Stimulated activated CD4-positive, alpha-beta T cell treated with anti-CD3 and anti-CD28 coated beads, Interleukin-12 subunit alpha, Interleukin-12 subunit beta, amount 100 ng/mL, for 48 hours (primary cell): ENCODE data around the gene LRP5.
A peak's percentile ranks its signal among the peaks of the same experiment; 100 is the strongest.
"Not testable (repeated sequence)": the region's sequence is repeated elsewhere in the genome, so short reads cannot be mapped to it uniquely, and the experiment has no call there.

ENCODE experiments used
- DNase-seq, 3 donors: peaks; one replicate each; pipeline ENCODE4 v3.0.0-alpha.2; 2020; ENCODE audit warnings: low read depth in 2 of 3, low spot score in 1 of 3

Gene LRP5

DNA sequence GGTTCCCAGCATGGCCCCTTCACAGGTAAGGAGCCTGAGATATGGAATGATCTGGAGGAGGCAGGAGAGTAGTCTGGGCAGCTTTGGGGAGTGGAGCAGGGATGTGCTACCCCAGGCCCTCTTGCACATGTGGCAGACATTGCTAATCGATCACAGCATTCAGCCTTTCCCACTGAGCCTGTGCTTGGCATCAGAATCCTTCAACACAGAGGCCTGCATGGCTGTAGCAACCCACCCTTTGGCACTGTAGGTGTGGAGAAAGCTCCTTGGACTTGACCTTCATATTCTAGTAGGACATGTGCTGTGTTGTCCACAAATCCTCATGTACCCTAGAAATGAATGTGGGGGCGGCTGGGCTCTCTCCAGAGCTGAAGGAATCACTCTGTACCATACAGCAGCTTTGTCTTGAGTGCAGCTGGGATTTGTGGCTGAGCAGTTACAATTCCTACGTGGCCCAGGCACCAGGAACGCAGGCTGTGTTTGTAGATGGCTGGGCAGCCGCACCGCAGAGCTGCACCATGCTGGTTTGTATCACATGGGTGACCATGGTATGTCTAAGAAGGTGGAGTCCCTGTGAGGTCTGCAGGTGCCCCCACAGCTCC is 126.4 kb downstream of the LRP5 start:
- no peak for DNase-seq

DNA sequence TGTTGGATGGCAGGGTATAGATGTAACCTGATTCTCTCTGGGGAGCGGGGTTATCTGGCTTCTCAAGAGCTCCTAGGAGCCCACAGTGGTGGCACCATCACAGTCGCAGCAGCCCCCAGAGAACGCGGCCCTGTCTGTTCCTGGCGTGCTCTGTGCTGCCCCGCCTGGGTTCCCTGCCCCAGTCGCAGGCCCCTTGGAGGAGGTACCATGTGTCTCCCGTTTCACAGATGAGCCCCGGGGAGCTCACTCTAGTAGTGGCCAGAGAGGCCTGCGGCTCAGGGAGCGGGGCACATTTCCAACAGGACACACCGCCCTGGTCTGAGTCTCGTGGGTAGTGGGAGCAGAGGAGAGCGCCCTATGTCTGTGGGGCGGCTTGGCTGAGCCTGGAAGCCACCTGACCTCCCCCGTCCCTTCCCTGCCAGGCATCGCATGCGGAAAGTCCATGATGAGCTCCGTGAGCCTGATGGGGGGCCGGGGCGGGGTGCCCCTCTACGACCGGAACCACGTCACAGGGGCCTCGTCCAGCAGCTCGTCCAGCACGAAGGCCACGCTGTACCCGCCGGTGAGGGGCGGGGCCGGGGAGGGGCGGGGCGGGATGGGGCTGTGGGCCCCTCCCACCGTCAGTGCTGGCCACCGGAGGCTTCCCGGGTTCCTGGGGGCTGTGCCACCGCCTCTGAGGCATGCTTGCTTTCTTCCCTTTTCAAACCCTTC is 127.1 kb downstream of the LRP5 start:
- no peak for DNase-seq

DNA sequence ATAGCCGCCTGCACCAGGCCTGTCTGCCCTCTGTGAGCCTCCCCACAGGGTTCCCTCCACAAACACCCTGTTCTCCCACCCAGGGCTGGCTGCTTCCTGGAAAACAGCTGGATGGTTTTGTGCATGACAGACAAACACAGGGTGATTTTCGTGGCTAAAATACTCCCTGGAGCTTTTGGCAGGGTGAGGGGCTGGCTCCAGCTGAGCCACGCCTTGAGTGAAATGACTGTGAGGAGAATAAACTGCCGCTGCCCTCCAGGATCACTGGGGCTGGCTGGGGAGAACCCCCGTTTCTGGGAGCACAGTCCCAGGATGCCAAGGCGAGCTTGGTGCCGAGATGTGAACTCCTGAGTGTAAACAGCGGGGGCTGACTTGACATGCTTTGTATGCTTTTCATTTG is 127.8 kb downstream of the LRP5 start:
- DNase-seq, result no peak

DNA sequence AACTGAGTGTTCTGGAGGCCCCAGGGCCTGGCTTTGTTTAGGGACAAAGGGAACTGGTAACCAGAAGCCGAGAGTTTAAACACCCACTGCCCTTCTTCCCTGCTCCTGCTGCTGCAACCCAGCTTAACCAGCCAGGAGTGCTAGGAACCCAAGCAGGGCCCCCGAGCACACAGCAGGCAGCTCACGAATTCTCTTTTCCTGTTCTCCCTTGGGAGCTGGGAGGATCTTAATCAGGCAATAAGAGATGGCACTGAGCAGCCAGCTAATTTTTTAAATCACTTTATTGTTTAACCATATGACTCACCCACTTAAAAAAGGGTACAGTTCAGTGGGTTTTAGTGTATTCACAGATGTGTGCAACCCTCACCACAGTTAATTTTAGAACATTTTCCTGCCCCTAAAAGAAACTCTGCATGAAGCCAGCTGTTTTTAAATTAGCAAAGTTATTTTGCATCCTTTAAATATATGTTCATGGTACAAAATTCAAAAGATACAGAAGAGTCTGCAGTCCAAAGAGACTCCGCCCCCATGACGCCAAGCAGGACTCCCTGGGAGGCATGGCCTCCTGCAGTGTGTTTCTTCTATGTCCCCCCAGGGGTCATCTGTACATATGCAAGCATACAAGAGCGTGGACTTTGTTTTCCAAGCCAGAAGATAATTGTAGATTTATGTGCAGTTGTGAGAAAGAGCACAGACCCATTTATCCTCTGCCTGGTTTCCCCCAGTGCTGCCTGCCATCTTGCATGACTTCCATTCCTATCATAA is 129.3 kb downstream of the LRP5 start:
- DNase-seq, result no peak

DNA sequence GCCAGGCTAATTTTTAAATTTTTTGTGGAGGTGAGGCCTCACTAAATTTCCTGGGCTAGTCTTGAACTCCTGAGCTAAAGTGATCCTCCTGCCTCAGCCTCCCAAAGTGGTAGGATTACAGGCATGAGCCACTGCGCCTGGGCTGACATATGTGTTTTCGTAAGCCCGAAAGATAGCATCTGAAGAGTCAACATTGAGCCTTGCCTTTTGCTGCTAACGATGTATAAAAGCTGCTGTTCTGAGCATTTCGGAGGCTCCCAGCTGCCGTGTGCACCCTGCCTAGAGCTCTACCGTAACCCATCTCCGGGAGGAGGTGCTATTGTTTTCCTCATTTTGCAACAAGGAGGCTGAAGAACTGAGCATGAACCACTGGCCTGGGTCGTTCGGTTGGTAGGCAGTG is 130.0 kb downstream of the LRP5 start:
- no peak for DNase-seq

DNA sequence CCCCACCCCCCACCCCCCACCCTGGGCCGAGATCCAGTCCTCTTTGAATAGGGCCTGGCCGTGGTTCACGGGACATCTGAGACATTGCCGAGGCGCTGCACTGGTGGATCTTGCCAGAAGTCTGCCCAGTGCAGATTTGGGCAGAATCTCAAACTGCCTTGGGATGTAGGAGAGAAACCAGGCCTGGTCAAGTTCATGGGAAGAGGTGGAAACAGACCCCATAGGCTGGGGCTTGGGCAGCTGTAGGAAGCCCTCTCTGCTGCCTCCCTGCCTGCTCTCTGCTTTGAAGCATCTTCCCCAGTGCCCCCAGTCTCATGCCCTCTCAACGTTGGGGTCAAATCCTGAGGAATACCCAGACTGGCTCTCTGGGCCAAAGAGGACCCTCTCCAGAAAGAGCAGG is 132.2 kb downstream of the LRP5 start:
- no peak for DNase-seq

DNA sequence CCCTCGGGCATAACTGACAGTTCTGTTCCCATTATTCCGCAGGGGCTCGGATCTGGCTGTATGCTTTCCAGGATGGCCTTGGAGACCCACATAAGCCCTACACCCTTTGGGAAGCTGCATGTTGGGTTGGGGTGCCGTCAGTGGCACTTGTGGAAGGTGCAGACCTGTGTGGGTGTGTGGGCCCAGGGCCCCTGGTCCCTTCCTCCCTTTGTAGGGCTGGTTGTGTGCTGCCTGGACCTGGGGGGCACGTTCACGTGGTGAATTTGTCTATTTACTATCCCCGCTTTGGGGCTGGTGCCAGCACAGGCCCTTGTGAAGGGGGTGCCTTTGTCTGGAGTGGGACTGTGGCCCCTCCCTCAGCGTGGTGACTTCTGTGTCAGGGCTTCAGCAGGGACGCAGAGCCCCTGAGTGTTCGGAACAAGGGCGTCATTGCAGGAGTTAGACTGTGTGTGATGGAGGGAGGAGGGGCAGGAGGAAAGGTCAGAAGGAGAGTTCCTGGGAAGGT is 133.2 kb downstream of the LRP5 start:
- no peak for DNase-seq

DNA sequence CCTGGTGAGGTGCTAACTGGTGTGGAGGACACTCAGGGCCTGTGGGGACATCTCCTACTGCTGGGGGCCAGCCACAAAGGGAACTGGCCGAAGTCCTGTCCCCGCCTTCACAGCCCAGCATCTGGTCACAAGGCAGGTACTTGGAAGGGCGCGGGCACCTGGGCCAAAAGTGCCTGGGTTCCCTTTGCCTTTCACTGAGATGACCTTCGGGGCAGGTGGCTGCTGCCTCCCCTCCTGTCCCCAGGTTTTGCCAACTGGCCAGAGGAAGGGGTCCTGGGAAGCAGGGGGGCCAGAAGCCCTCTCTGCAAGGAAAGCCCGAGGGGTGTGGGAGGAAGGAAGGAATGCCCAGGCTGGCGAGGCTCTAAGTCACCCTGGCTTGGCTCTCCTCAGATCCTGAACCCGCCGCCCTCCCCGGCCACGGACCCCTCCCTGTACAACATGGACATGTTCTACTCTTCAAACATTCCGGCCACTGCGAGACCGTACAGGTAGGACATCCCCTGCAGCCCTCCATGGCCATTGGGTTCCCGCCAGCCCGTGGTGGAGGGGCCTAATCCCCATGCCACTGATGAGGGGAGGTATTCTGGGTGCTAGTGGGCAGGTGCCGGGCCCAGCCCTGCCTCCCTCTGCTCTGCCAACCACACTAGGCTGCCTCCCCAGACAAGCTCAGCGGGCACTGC is 133.8 kb downstream of the LRP5 start:
- DNase-seq, result no peak

DNA sequence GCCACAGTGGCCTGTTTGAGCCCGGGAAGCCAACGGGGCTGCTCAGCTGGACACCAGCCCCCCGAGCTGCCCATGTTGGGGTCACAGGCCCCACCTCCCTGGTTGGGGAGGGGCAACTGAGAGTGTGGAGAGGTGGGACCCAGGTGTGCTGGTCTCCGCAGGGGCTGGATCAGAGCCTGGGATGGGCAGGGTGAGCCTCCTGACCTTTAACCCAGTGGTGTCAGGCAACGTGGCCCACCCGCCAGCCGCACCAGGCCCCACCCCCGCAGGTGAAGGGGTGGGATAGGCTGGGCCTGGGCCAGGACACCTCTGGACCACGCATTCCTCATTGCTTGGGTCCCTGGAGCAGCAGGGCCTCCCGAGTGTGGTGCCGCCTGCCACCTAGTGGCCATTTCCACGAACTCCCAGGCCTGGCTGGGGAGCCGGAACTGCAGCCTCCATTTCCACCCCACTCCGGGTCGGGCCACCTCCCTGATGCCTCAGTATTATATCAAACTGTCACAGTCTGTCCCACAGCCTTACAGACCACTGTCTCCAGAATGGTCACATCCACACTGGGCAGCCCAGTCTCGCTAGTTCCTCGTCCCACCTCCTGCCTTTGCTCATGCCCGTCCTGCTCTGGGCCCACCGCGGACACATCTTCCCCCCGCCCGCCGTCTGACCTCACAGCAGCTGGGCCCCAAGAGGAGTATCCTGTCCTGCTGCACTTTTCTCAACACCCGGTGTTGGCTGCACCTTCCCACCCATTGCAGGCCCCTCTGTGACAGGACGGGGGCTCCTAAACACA is 134.8 kb downstream of the LRP5 start:
- DNase-seq, result peak; percentile 56 to 80 (median 69)

DNA sequence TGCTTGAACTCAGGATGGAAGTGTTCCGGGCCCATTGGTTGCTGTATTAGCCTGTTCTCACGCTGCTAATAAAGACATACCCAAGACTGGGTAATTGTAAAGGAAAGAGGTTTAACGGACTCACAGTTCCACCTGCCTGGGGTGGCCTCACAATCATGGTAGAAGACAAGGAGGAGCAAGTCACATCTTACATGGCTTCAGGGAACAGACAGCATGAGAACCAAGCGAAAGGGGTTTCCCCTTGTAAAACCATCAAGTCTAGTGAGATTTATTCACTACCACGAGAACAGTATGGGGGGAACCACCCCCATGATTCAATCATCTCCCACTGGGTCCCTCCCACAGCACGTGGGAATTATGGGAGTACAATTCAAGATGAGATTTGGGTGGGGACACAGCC is 135.5 kb downstream of the LRP5 start:
- not testable (repeated sequence) for DNase-seq

DNA sequence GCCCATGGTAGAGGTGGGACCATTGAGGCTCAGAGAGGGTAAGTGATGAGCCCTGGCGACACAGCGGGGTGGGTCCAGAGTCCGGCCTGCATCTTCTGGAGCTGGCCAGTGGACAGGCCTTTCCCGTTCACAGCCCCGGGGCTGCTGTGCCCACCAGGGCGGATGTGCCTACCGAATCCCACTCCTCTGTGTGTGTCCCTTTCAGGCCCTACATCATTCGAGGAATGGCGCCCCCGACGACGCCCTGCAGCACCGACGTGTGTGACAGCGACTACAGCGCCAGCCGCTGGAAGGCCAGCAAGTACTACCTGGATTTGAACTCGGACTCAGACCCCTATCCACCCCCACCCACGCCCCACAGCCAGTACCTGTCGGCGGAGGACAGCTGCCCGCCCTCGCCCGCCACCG is 136.2 kb downstream of the LRP5 start:
- no peak for DNase-seq

DNA sequence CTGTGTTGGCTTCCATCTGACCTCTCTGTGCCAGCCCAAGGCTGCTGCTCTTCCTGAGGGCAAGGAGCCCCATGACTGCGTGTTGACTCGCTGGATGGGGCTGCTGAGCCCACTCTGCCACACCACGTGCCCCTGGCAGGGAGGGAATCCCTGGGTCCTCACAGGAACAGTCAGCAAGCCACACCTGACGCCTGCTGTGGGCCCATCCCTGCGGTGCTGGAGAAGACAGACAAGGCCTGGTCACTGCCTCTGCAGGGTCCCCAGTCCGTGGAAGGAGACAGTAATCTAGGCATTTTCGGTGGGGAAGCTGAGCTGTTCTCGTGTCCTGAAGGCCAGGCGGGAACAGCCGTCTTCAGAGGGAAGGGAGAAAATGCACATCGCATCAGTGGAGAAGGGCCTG is 137.6 kb downstream of the LRP5 start:
- DNase-seq, result no peak

DNA sequence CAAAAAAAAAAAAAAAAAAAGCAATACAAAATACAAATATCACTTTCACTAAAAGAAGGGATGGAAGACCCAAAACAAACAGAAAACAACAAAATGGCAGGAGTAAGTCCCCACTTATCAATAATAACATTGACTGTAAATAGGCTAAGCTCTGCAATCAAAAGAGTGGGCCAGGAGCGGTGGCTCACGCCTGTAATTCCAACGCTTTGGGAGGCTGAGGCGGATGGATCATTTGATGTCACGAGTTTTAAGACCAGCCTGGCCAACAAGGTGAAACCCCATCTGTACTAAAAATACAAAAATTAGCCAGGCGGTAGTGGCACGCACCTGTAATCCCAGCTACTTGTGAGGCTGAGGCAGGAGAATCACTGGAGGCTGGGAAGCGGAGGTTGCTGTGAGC is 138.3 kb downstream of the LRP5 start:
- no peak for DNase-seq

DNA sequence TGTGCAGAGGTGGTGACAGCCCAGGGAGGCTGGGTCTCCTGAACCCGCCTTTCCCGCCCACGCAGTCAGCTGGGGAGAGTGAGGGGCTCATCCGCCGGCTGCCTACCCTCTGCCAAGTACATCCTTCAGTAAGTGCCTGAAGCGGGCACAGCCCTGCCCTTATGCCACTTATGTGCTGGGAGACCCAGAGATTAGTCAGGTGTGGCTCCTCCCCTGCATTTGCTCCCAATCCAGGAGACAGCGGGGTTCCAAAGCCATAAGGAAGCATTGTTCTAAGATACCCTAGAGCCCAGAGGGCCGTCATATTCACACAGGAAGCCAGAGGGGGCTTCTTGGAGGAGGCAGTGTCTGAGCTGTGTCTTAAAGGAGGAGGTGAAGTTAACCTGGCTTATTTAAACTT is 142.4 kb downstream of the LRP5 start:
- DNase-seq, result no peak

DNA sequence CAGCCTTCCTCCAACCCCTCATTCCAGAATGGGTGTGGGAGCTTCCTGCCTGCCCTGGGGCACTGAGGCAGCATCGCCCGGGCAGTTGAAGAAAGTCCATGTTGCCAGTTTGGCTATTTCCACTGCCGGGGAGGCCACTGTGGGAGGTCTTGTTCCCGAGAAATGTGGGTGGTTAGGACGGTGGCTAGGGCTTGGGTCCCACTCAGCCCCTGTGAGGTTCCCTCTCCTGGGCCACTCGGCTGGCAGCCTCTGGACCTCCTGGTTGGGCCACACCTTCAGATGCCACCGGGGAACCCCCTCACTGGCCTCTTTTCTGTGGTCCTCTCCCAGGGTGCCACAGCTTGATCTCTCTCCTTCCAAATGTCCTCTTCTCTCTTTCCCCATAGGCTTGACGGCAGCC is 143.1 kb downstream of the LRP5 start:
- no peak for DNase-seq

DNA sequence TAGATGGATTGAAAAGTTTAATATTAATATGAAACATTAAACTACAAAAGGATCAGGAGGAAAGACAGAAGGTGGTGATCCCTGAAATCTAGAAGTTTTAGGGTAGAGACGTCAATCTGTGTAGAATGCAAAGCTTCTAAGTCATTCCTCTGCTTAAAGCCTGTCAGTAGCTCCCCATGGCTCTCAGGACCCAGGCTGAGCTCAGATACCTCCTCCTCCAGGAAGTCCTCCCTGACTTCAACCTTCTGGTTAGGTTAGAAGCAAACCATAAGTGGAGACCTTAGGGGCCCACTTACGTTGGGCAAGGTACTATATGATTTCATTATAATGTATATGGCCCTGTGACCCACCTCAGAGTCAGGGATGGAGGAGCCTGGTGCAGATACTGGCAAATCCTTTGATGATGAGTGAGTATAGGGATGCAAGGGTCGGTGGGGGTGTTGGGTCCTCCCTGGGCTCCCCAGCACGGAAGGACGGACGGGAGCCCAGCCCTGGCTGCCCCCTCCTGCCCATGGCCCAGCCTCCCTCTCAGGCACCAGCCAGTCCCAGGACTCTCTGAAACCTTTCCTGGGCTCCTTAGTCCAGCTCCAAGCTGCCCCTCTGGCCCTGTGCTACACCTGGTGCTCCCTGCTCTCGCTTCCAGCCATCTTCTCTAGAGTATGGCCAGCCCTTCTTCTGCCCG is 145.0 kb downstream of the LRP5 start:
- DNase-seq, result no peak

DNA sequence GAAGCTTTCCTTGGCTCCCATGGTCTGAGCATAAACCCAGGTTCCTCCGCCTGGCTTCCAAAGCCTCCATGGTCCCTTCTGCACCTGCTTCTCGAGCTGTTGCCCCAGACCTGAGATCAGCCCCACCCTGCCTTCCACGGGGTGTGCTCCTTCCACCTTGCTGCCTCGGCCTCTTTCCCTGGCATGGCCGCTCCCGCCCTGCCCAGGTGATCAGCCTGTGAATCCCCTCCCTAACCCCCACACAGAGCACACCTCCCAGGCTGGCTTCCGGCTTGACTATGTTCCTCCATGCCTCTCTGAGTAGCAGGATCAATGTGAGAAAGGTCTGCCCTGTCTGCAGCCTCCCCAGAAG is 145.5 kb downstream of the LRP5 start:
- DNase-seq, result no peak

DNA sequence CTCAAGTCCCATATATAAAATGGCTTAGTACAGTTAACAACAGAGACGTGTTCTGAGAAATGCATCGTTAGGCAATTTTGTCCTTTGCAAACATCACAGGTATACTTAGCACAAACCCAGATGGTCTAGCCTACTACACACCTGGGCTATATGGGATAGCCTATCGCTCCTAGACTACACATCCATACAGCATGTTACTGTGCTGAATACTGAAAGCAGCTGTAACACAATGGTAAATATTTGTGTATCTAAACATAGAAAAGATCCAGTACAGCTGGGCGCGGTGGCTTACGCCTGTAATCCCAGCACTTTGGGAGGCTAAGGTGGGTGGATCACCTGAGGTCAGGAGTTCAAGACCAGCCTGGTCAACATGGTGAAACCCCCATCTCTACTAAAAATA is 145.9 kb downstream of the LRP5 start:
- not testable (repeated sequence) for DNase-seq

DNA sequence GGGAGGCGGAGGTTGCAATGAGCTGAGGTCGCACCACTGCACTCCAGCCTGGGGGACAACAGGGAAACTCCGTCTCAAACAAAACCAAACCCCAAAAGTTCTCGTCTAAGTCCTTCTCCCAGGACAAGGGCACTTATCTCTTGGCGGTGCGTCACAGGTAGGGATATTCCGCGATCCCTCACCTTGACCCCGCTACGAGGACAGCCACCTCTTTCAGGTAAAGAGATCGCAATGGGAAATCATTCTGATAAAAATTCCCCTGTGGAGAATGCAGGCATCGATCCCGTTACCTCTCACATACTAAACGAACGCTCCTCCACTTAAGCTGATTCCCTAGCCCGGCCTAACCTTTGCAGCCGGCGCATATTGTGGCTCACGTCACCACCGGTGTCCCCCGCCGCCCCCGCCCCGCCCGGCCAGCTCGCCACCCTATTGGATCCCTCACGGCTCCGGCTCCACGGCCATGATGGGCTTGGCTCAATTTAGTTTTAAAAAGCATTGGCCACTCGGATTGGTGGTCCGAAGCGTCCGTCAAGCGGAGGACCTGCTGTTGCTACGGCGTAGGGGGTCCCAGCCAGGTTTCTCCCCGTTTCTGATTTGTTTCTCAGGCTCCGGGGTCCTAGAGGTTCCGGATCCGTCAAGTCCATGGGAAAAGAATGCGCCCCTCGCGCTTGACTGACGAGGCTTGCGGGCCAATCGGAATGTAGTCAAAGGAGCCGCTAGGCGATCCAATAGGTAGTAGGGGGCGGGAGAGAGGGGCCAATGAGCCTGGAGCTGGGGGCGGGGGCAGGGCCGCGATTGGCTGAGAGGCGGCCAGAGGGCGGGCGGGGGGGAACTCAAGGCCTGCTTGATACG is 147.7 kb downstream of the LRP5 start:
- peak; percentile 94 to 97 (median 95) for DNase-seq
